Suprapubic skin (tissue), 4 donors: Measurements from ENCODE around the gene SVOP.

Experiments used
- POLR2A ChIP-seq, 2 donors: fragments of 450-650 bp; IDR thresholded peaks; one replicate each; pipeline ENCODE4 v1.6.1; 2017; ENCODE audit warnings: antibody characterized with exemption in 2 of 2, mild to moderate bottlenecking in 2 of 2, moderate library complexity in 2 of 2
- POLR2AphosphoS5 ChIP-seq, 3 donors: sonication (generic); formaldehyde crosslinking; IDR thresholded peaks; one replicate each; pipeline ENCODE4 v1.6.1; 2017; ENCODE audit warnings: antibody characterized with exemption in 3 of 3
- TF ChIP-seq, protein P1 (sequence below), 2 donors: fragments of 200-600 bp in 1 of 2; fragments of 450-650 bp in 1 of 2; sonication (generic) in 1 of 2; IDR thresholded peaks; one replicate each; pipeline ENCODE4 v1.5.1; 2016 to 2019; ENCODE audit warnings: antibody characterized with exemption in 2 of 2, mild to moderate bottlenecking in 1 of 2, moderate library complexity in 1 of 2

DNA sequence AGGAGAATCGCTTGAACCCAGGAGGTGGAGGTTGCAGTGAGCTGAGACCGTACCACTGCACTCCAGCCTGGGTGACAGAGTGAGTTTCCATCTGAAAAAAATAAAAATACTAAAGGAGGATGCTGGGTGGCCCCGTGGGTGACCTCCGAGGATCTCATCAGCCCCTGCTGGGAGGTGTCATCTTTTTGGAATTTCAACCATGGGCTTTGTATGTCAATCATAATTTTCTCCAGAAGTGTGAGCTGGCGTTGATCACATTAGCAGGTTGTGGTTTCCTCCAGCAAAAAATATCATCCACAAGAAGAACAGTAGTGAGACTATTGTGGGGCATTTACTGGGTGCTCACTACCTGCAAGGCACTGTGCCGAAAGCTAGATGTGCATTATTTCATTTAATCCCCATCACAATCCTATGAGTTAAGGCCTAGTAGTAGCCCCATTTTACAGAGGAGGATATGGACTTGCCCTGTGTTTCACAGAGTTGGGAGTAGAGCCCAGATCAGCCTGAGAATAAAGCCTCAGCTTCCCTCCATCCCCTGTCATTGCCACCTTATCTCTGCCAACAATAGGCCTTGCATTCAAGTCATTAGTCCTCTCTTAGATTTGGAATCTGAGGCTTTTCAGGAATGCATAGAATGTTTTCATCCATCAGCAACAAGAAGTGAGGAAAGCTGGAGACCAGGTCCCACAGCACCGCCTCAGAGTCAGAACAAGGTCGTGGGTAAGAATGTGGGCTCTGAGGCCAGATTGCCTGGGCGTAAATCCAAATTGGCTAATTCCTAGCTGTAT is 39.8 kb downstream of the SVOP start:
- TF ChIP-seq POLR2A (IDR thresholded peaks at IDR 0.05) = no peak
- TF ChIP-seq, protein P1, sequence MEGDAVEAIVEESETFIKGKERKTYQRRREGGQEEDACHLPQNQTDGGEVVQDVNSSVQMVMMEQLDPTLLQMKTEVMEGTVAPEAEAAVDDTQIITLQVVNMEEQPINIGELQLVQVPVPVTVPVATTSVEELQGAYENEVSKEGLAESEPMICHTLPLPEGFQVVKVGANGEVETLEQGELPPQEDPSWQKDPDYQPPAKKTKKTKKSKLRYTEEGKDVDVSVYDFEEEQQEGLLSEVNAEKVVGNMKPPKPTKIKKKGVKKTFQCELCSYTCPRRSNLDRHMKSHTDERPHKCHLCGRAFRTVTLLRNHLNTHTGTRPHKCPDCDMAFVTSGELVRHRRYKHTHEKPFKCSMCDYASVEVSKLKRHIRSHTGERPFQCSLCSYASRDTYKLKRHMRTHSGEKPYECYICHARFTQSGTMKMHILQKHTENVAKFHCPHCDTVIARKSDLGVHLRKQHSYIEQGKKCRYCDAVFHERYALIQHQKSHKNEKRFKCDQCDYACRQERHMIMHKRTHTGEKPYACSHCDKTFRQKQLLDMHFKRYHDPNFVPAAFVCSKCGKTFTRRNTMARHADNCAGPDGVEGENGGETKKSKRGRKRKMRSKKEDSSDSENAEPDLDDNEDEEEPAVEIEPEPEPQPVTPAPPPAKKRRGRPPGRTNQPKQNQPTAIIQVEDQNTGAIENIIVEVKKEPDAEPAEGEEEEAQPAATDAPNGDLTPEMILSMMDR (IDR thresholded peaks at IDR 0.05) = no peak
- no peak for TF ChIP-seq POLR2AphosphoS5 (IDR thresholded peaks at IDR 0.05)
